ENCODE results near the gene MGA. TPM values are rescaled to one million over a fixed set of nuclear protein-coding genes. Genes with fewer than 3 reads are reported as not detected.
A peak's percentile ranks its signal among the peaks of the same experiment; 100 is the strongest.

MGA gene
- total and polyA plus RNA-seq, 2 donors (not counting 1 experiment from before 2014, with no cell fraction given) = 6.5 to 33.7 TPM

DNA sequence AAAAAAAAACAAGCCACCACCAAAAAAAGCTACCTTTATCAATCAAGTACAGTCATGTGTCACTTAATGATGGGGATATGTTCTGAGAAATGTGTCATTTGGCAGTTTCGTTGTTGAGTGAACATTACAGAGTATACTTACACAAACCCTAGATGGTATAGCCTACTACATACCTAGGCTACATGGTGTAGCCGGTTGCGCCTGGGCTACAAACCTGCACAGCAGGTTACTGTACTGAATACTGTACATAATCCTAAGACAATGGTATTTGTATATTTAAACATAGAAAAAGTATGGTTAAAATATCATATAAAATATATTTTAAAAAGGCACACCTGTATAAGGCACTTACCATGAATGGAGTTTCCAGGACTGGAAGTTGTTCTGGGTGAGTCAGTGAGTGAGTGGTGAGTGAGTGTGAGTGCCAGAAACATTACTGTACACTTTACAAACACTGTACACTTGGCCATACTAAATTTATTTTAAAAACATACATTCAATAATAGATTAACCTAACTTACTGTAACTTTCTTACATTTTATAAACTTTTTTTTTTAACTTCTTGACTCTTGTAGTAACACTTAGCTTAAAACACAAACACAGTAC is 141.7 kb downstream of the MGA start:
- Histone ChIP-seq H3K9me3 (ENCODE audit: control insufficient read depth, insufficient read depth, low read depth, low read length) (no peaks in the 10 kb centered on the region), H3K4me2 (ENCODE audit: extremely low read depth, insufficient read depth, low read length) (no peak overlapping the region), H3K27me3 (ENCODE audit: control insufficient read depth, insufficient read depth, low read length) (no peaks in the 10 kb centered on the region), H3K27ac (ENCODE audit: insufficient read depth, low read length) (no peak overlapping the region), H3K4me3 (replicated peaks in 1 of 4; ENCODE audit: control extremely low read depth in 1 of 4, insufficient read depth in 1 of 4, low read depth in 3 of 4, low read length in 4 of 4) (no peak overlapping the region), H3K36me3 (ENCODE audit: control insufficient read depth, insufficient read depth, low read length) (peaks cover 2% of the 10 kb centered on the region), H3K4me1 (ENCODE audit: control insufficient read depth, extremely low read depth, insufficient read depth, low read length) (peaks cover 4% of the 10 kb centered on the region), H4K20me1 (ENCODE audit: control insufficient read depth, extremely low read depth, insufficient read depth, low read length) (no peaks in the 10 kb centered on the region), H2AFZ (ENCODE audit: low read length) (no peak overlapping the region), H3K79me2 (ENCODE audit: control insufficient read depth, insufficient read depth, low read length) (peaks cover 5% of the 10 kb centered on the region), H3K9ac (ENCODE audit: insufficient read depth, low read length) (no peak overlapping the region)
- peak; percentile 34 to 72 for DNase-seq (ENCODE audit: low read depth in 2 of 2)
- TF ChIP-seq EZH2 (IDR thresholded peaks at IDR 0.05; ENCODE audit: low read length, missing control alignments) = no peak
- TF ChIP-seq, protein P1, sequence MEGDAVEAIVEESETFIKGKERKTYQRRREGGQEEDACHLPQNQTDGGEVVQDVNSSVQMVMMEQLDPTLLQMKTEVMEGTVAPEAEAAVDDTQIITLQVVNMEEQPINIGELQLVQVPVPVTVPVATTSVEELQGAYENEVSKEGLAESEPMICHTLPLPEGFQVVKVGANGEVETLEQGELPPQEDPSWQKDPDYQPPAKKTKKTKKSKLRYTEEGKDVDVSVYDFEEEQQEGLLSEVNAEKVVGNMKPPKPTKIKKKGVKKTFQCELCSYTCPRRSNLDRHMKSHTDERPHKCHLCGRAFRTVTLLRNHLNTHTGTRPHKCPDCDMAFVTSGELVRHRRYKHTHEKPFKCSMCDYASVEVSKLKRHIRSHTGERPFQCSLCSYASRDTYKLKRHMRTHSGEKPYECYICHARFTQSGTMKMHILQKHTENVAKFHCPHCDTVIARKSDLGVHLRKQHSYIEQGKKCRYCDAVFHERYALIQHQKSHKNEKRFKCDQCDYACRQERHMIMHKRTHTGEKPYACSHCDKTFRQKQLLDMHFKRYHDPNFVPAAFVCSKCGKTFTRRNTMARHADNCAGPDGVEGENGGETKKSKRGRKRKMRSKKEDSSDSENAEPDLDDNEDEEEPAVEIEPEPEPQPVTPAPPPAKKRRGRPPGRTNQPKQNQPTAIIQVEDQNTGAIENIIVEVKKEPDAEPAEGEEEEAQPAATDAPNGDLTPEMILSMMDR (conservative IDR thresholded peaks at IDR 0.05 in 1 of 2, IDR thresholded peaks at IDR 0.05 in 1 of 2; ENCODE audit: low read depth in 1 of 2, low read length in 2 of 2) = no peak

DNA sequence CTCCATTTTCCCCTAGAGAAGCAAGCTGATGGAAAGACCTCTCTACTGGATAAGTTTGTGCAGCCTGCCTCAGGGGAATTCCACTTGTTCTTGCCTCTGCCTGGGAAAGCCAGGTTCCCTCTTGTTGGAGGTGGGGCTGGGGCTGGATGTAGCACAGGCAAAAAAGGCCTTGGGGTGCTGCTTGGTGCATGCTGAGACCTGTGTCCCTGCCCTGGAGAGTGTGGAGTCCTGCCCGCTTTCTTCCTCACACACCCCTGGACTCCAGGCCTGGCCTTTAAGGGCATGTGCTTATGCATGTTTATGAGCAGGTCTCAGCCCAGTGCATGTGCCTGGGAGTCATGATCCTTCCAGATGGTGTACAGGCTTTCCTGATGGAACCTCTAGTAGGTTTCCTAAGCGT is 144.2 kb downstream of the MGA start:
- TF ChIP-seq EZH2 (IDR thresholded peaks at IDR 0.05; ENCODE audit: low read length, missing control alignments) = no peak
- TF ChIP-seq, protein P1 (conservative IDR thresholded peaks at IDR 0.05 in 1 of 2, IDR thresholded peaks at IDR 0.05 in 1 of 2; ENCODE audit: low read depth in 1 of 2, low read length in 2 of 2) = no peak
- no peak overlapping the region for H3K4me2 ChIP-seq (ENCODE audit: extremely low read depth, insufficient read depth, low read length)
- no peak overlapping the region for H3K9ac ChIP-seq (ENCODE audit: insufficient read depth, low read length)
- peaks cover 8% of the 10 kb centered on the region for H3K4me1 ChIP-seq (ENCODE audit: control insufficient read depth, extremely low read depth, insufficient read depth, low read length)
- peaks cover 2% of the 10 kb centered on the region for H3K36me3 ChIP-seq (ENCODE audit: control insufficient read depth, insufficient read depth, low read length)
- no peak overlapping the region for H2AFZ ChIP-seq (ENCODE audit: low read length)
- H3K79me2 ChIP-seq (ENCODE audit: control insufficient read depth, insufficient read depth, low read length) = no peaks in the 10 kb centered on the region
- no peak overlapping the region for H3K4me3 ChIP-seq (replicated peaks in 1 of 4; ENCODE audit: control extremely low read depth in 1 of 4, insufficient read depth in 1 of 4, low read depth in 3 of 4, low read length in 4 of 4)
- no peaks in the 10 kb centered on the region for H3K27me3 ChIP-seq (ENCODE audit: control insufficient read depth, insufficient read depth, low read length)
- no peaks in the 10 kb centered on the region for H4K20me1 ChIP-seq (ENCODE audit: control insufficient read depth, extremely low read depth, insufficient read depth, low read length)
- no peak overlapping the region for H3K27ac ChIP-seq (ENCODE audit: insufficient read depth, low read length)
- no peaks in the 10 kb centered on the region for H3K9me3 ChIP-seq (ENCODE audit: control insufficient read depth, insufficient read depth, low read depth, low read length)
- no peak for DNase-seq (ENCODE audit: low read depth in 2 of 2)

DNA sequence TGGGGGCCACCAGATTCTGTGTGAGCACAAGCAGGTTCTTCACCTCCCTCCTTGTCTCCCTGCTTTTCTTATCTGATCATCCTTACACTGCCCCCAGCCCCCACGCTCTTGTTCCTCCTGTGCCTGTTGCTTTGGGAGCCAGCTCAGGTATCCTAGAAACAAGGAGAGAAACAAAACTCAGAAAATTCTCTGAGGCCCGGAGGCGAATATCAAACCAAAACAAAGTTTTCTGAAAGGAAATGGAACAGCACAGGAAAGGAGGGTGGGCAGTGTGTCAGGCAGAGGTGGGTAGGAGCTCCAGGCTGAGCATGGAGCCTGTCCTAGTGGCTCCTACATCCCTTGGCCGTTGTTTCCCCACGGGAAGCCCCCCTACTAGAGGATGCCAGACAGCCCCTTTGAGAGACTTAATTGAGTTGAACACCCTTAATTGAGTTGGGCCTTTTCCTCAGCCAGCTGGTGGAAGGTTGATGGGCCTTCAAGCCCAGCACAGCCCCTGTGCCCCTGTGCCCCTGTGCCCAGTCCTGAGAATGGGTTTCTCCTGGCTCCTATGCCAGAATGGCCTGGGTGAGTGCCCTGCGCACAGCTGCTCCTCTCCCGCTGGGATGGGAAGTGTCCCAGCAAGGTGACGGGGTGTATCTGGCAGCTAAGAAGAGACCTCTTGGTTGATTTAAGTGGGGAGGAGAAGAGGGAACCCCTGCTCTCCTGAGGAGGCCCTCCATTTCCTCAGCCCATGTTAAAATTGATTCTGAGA is 144.9 kb downstream of the MGA start:
- H3K4me2 ChIP-seq (ENCODE audit: extremely low read depth, insufficient read depth, low read length) = no peak overlapping the region
- H3K4me1 ChIP-seq (ENCODE audit: control insufficient read depth, extremely low read depth, insufficient read depth, low read length) = peaks cover 10% of the 10 kb centered on the region
- no peak for TF ChIP-seq EZH2 (IDR thresholded peaks at IDR 0.05; ENCODE audit: low read length, missing control alignments)
- TF ChIP-seq, protein P1 (conservative IDR thresholded peaks at IDR 0.05 in 1 of 2, IDR thresholded peaks at IDR 0.05 in 1 of 2; ENCODE audit: low read depth in 1 of 2, low read length in 2 of 2) = no peak
- H2AFZ ChIP-seq (ENCODE audit: low read length) = no peak overlapping the region
- peaks cover 2% of the 10 kb centered on the region for H3K36me3 ChIP-seq (ENCODE audit: control insufficient read depth, insufficient read depth, low read length)
- no peaks in the 10 kb centered on the region for H3K9me3 ChIP-seq (ENCODE audit: control insufficient read depth, insufficient read depth, low read depth, low read length)
- no peak overlapping the region for H3K9ac ChIP-seq (ENCODE audit: insufficient read depth, low read length)
- no peak overlapping the region for H3K4me3 ChIP-seq (replicated peaks in 1 of 4; ENCODE audit: control extremely low read depth in 1 of 4, insufficient read depth in 1 of 4, low read depth in 3 of 4, low read length in 4 of 4)
- H3K27ac ChIP-seq (ENCODE audit: insufficient read depth, low read length) = no peak overlapping the region
- no peaks in the 10 kb centered on the region for H3K27me3 ChIP-seq (ENCODE audit: control insufficient read depth, insufficient read depth, low read length)
- DNase-seq (ENCODE audit: low read depth in 2 of 2) = no peak
- H3K79me2 ChIP-seq (ENCODE audit: control insufficient read depth, insufficient read depth, low read length) = no peaks in the 10 kb centered on the region
- H4K20me1 ChIP-seq (ENCODE audit: control insufficient read depth, extremely low read depth, insufficient read depth, low read length) = no peaks in the 10 kb centered on the region
